Activated naive CD8-positive, alpha-beta T cell treated with anti-CD3 and anti-CD28 coated beads for 36 hours (primary cell): ENCODE measurements around the gene DTWD2. TPM values are rescaled to one million over a fixed set of nuclear protein-coding genes. Genes with fewer than 3 reads are reported as not detected.

ENCODE experiments used
- DNase-seq: peaks from one replicate; pipeline ENCODE4 v3.0.0; 2021
- H3K27ac Mint-ChIP-seq: one replicate; pipeline ENCODE4 v1.8.0; 2022; ENCODE audit warnings: mild to moderate bottlenecking, moderate library complexity, mixed read lengths
- H3K27me3 Mint-ChIP-seq: one replicate; pipeline ENCODE4 v1.8.0; 2022; ENCODE audit warnings: mild to moderate bottlenecking, mixed read lengths
- H3K36me3 Mint-ChIP-seq: one replicate; pipeline ENCODE4 v1.8.0; 2021; ENCODE audit warnings: mild to moderate bottlenecking, mixed read lengths
- H3K4me1 Mint-ChIP-seq: one replicate; pipeline ENCODE4 v1.8.0; 2021; ENCODE audit warnings: mixed read lengths
- H3K4me3 Mint-ChIP-seq: one replicate; pipeline ENCODE4 v1.8.0; 2022; ENCODE audit warnings: mild to moderate bottlenecking, moderate library complexity, mixed read lengths
- H3K9me3 Mint-ChIP-seq: one replicate; pipeline ENCODE4 v1.8.0; 2022; ENCODE audit warnings: mixed read lengths
- total RNA-seq, 2 experiments: library from RNA; stranded (reverse); gene quantifications; one replicate each; pipeline ENCODE4 v1.2.3, GENCODE V29; 2021

The DTWD2 gene
- total RNA-seq, 2 experiments from 2014 or later = 5.4 to 5.7 TPM

DNA sequence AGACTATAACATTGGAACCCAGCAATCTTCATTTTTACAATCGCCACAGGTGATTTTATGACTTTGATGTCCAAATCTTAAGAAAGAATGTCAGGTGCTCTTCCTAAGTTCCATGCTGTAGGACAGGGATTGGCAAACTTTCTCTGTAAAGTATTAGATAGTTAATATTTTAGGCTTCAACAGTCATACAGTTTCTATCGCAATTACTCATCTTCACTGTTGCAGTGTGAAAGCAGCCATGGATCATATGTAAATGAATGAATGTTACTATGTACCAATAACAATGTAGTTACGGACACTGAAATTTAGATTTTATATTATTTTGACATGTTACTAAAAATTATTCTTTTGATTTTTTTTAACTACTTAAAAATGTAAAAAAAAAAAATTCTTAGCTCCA lies 169.7 kb downstream of the DTWD2 start:
- no peaks in the 10 kb centered on the region for H3K27me3 Mint-ChIP-seq
- H3K4me1 Mint-ChIP-seq = no peaks in the 10 kb centered on the region
- no peaks in the 10 kb centered on the region for H3K9me3 Mint-ChIP-seq
- no peak overlapping the region for H3K4me3 Mint-ChIP-seq
- DNase-seq = no peak
- peaks cover 1% of the 10 kb centered on the region for H3K36me3 Mint-ChIP-seq
- H3K27ac Mint-ChIP-seq = no peak overlapping the region

DNA sequence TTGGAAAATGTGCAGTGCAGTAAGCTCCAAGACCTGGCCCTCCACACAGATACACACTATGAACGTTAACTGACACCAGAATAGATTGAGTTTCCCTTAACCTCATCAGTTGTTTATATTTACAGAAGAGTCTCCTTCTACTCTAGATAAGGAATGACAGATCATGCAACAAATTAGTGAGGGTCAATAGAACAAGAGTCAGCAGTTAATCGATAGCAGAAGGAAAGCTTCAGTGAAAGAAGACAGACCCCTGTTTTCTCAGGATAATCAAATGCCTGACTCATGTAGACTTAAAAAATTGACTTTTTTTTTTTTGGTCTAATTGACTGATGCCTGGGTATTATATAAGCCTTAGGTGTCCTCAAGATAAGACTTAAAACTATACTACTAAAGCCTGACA lies 179.9 kb downstream of the DTWD2 start:
- no peaks in the 10 kb centered on the region for H3K27me3 Mint-ChIP-seq
- H3K36me3 Mint-ChIP-seq = peaks cover 12% of the 10 kb centered on the region
- peaks cover 13% of the 10 kb centered on the region for H3K9me3 Mint-ChIP-seq
- H3K4me3 Mint-ChIP-seq = no peak overlapping the region
- H3K4me1 Mint-ChIP-seq = no peaks in the 10 kb centered on the region
- no peak overlapping the region for H3K27ac Mint-ChIP-seq
- no peak for DNase-seq

DNA sequence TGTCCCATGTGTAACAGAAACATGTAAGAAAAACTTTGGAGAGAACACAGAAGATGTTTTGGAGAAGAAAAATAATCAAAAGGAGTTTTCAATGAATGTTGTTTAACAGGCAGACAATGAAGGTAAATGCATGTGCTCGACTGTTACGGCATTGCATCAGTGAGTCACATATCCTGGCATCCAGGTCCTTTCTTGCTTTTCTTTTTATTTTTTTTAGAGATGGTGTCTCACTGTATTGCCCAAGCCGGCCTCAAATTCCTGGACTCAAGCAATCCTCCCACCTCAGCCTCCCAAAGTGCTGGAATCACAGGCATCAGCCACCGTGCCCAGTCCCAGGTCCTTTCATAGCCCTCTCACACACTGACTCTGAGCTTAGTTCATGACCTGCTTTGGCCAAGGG lies 181.8 kb downstream of the DTWD2 start:
- Mint-ChIP-seq H3K9me3 (peaks cover 10% of the 10 kb centered on the region), H3K27ac (no peak overlapping the region), H3K4me1 (no peaks in the 10 kb centered on the region), H3K36me3 (peaks cover 6% of the 10 kb centered on the region), H3K27me3 (no peaks in the 10 kb centered on the region), H3K4me3 (no peak overlapping the region)
- DNase-seq = no peak

DNA sequence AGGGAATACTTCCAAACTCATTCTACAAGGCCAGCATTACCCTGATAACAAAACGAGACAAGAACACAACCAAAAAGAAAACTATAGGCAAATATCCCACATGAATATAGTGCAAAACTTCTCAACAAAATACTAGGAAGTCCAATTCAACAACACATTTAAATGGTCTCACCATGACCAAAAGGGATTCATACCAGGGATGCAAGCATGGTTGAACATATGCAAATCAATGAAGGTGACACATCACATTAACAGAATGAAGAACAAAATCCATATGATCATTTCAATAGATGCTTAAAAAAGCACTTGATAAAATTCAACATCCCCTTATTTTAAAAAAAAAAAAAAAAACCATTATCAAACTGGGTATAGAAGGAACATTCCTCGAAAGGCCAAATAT lies 186.0 kb downstream of the DTWD2 start:
- no peak for DNase-seq
- no peaks in the 10 kb centered on the region for H3K4me1 Mint-ChIP-seq
- H3K36me3 Mint-ChIP-seq = peaks cover 1% of the 10 kb centered on the region
- no peaks in the 10 kb centered on the region for H3K27me3 Mint-ChIP-seq
- peaks cover 2% of the 10 kb centered on the region for H3K9me3 Mint-ChIP-seq
- H3K27ac Mint-ChIP-seq = no peak overlapping the region
- no peak overlapping the region for H3K4me3 Mint-ChIP-seq

DNA sequence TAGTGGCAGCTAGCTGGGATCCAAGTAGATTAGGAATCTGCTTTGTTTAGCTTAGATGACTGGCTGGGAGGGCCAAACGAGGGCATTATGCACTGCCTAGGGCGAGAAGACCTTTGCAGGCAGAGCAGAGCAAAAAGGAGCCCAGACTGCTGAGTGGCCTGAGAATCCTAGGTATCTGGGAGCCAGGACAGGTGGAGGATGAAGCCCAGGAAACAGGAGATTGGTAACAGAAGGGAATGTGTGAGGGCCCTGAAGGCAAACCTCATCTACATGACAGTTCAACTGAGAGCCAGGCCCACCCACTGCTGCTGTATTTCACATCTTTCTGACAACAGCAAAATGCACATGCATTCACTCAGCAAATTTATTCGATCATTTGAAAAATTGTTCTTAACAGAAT lies 192.3 kb downstream of the DTWD2 start:
- no peaks in the 10 kb centered on the region for H3K9me3 Mint-ChIP-seq
- H3K27ac Mint-ChIP-seq = no peak overlapping the region
- H3K27me3 Mint-ChIP-seq = no peaks in the 10 kb centered on the region
- H3K4me3 Mint-ChIP-seq = no peak overlapping the region
- H3K36me3 Mint-ChIP-seq = no peaks in the 10 kb centered on the region
- H3K4me1 Mint-ChIP-seq = no peaks in the 10 kb centered on the region
- DNase-seq = no peak

DNA sequence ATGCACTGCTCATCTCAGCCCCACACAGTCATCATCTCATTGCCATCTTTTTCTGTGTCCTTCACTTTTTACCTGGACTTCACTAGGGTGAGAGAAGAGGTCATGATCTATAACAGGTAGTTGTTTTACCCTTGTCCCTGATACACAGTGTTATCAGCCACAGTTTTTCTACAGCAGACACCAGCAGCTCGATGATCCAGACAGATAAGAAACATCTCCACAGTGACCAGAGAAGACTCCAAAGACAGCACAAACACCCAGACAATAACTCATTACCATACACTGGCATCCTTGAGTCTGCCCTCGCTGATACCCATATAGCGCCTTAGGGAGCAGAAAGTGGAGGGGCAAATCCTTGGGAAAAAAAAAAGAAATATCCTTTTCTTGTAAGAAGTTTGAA lies 194.1 kb downstream of the DTWD2 start:
- Mint-ChIP-seq H3K27ac (no peak overlapping the region), H3K9me3 (no peaks in the 10 kb centered on the region), H3K4me3 (no peak overlapping the region), H3K4me1 (no peaks in the 10 kb centered on the region), H3K36me3 (no peaks in the 10 kb centered on the region), H3K27me3 (no peaks in the 10 kb centered on the region)
- no peak for DNase-seq

DNA sequence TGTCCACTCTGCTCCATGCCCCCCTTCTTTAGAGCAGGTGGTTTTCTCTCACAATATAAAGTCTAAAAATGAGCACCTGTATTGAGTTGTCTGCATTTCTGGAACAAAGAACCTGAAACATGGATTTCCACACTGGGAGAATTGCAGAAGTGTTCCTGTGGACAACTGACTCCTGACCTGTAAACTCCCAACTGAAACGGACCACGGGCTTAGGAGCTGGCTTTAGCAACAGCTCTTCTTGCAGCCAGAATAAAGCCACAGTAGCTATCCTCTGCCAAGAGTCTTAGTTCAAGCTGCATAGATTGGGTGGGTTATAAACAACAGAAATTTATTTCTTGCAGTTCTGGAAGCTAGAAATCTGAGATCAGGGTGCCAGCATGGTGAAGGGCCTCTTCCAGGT lies 194.7 kb downstream of the DTWD2 start:
- Mint-ChIP-seq H3K27ac (no peak overlapping the region), H3K4me3 (no peak overlapping the region), H3K9me3 (no peaks in the 10 kb centered on the region), H3K27me3 (no peaks in the 10 kb centered on the region), H3K4me1 (no peaks in the 10 kb centered on the region), H3K36me3 (no peaks in the 10 kb centered on the region)
- DNase-seq = no peak

DNA sequence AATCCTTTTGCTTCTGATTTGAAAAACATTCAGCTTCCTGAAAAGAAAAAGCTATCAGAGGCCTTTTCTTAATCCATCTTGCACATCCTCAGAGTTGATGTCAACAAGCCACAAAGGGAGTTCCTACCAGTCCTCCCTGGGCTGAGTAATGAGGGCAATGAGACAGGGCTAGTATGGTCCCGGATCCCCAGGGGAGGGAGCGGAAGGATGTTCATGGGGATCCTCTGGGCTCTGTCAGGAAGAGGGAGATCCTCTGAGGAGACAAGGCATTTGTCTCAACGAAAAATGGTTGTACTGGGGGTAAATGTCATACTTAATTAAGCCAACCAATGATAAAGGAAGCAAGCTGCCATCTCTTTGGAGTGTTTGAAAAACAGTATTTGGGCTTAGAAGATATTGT lies 195.3 kb downstream of the DTWD2 start:
- Mint-ChIP-seq H3K27me3 (no peaks in the 10 kb centered on the region), H3K36me3 (no peaks in the 10 kb centered on the region), H3K27ac (no peak overlapping the region), H3K4me3 (no peak overlapping the region), H3K4me1 (no peaks in the 10 kb centered on the region), H3K9me3 (no peaks in the 10 kb centered on the region)
- DNase-seq = no peak

DNA sequence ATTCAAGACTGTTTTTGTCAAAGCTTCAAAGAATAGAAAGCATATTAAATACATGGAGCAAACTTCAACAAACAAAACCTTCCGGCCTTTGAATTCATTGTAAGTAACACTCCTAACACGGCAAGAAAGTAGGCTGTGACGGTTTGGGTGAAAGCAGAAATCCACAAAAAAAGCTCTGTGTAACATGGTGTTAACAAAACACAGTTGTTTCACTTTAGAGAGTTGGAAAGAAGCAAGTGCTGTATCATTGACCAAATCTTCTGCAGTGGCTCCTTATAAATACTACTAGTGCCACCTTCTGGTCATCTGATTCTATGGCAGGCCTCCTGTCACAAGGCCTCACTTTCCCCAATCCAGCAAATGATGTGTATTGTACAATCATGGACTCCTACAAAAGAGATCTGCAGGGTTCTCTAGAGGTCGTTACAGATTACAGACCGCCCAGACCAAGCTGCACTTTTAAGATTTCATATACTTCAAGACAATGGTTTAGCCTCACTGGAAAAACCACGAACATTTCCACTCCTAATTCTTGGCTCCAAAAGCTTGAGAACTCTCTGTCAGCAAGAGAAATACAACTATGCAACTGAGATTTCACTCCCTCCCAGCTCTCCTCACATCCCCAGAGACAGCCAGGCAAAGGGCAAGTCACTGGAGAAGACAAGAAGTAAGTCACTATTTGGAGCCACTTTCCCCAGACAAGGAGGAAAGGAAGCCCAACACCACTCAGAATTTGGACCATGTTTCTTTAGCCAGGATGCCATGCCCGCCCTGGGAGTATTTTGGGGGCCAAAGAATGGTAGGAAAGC lies 196.2 kb downstream of the DTWD2 start:
- no peaks in the 10 kb centered on the region for H3K4me1 Mint-ChIP-seq

DNA sequence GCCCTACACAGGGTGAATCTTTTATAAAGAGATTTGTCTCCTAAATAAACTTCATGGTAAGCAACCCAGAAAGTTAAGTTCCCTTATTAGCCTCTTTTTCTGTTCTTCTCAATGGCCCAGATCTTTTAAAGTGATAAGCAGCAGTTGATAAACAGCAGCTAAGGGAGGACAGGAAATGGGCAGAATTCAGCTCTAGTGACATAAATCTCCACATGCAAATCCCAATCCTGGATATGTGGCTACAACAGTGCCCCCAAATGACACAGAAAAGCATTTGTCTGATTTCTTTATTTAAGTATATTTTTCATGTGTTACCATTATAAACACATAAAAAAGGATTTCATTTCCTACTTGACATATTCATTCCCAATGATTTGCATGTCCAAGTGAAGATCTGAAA lies 199.0 kb downstream of the DTWD2 start:
- Mint-ChIP-seq H3K4me1 (no peaks in the 10 kb centered on the region), H3K9me3 (no peaks in the 10 kb centered on the region), H3K27me3 (no peaks in the 10 kb centered on the region), H3K36me3 (no peaks in the 10 kb centered on the region), H3K27ac (no peak overlapping the region), H3K4me3 (no peak overlapping the region)
- DNase-seq = no peak

More for the DNA sequence above, 196.2 kb downstream of the DTWD2 start:
- no peak overlapping the region for H3K4me3 Mint-ChIP-seq
- no peak overlapping the region for H3K27ac Mint-ChIP-seq
- H3K36me3 Mint-ChIP-seq = no peaks in the 10 kb centered on the region
- no peaks in the 10 kb centered on the region for H3K27me3 Mint-ChIP-seq
- peak; percentile 4 for DNase-seq
- no peaks in the 10 kb centered on the region for H3K9me3 Mint-ChIP-seq

DNA sequence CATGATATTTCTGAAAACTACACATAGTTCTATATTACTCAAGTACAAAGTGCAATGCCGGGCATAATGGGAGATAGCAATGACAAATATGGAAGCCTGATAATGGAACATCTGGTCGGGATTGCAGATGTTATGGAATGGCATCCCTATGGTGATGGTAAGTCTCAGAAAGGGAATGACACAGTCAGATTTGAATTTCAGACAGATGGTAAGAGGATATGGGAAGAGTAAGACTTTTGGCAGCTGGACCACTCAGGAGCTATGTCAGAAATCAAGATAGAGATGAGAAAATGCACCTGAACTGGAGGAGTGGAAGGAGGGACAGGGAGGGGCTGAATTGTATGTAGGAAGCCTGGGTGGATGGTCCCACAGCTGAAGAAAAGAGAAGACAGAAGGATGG lies 200.0 kb downstream of the DTWD2 start:
- H3K27ac Mint-ChIP-seq = no peak overlapping the region
- H3K4me1 Mint-ChIP-seq = no peaks in the 10 kb centered on the region
- H3K9me3 Mint-ChIP-seq = no peaks in the 10 kb centered on the region
- H3K4me3 Mint-ChIP-seq = no peak overlapping the region
- H3K27me3 Mint-ChIP-seq = no peaks in the 10 kb centered on the region
- DNase-seq = no peak
- no peaks in the 10 kb centered on the region for H3K36me3 Mint-ChIP-seq

Other genes starting within 250 kb of the DTWD2 start
- 10 to 100 TPM; 22.1 to 25.1 TPM for gene DMXL1, start 82.5 kb upstream of the DTWD2 start, total RNA-seq